Measurements from ENCODE around the gene NTSR1.
A peak's percentile ranks its signal among the peaks of the same experiment; 100 is the strongest.

The NTSR1 gene

DNA sequence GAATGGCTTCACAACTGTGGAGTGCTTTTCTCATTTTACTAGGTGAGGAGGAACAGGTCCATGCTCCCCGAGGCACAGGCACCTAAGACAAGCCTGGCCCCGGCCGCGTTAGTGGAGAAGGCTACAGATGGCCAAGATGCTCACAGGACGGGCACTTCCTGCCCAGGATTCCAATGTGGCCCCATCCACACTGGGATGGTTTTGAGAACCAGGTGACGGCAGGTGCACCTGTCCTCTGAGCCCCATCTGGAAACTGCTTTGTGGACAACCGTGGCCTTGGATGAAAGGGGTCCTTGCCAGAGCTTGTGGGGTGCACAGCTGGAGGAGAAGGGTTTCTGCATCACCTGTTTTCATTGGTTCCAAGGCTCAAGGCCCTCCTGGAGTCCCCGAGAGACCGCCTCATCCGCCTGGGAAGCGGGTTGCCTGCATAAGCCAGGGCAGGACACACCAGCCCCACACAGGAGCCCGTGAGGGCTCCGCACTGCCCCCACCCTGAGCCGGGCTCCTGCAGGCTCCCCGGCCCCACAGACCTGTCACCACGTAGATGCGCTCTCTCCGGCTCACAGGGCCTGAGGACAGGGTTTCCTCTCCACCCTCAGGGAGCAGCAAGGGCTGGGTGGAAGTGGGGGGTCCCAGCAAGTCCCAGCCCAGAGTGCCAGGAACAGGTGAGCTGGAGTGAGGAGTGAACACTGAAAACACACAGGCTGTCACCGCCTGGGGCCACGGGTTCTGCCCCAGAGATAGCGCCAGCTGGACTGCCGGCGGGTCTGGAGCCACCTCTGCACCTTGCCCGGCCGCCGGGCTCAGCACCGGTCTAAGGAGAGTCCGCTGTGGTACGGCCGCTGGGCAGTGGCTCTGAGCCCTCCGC, 18.3 kb downstream of the NTSR1 start:
- DNase-seq = no peak

DNA sequence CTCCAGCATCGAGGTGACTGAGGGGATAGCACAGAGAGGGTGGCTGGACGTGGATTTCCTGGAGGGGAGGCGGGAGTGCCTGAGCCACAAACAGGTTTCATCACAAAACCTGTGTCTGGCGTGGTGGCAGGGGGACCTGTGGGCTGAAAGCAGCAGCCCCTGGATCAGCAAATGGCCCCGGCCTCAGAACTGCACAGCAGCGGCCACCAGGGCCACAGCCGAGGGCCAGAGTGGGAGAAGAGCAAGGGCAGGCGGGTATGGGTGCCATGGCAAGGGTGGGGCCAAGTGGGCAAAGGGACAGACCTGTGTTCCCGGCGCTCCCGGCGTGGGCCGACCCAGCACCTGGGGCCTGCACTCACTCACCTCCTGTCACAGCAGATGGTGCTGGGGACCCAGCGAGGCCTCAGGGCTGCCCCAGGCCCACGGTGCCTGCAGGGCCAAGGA, 19.0 kb downstream of the NTSR1 start:
- DNase-seq = no peak

DNA sequence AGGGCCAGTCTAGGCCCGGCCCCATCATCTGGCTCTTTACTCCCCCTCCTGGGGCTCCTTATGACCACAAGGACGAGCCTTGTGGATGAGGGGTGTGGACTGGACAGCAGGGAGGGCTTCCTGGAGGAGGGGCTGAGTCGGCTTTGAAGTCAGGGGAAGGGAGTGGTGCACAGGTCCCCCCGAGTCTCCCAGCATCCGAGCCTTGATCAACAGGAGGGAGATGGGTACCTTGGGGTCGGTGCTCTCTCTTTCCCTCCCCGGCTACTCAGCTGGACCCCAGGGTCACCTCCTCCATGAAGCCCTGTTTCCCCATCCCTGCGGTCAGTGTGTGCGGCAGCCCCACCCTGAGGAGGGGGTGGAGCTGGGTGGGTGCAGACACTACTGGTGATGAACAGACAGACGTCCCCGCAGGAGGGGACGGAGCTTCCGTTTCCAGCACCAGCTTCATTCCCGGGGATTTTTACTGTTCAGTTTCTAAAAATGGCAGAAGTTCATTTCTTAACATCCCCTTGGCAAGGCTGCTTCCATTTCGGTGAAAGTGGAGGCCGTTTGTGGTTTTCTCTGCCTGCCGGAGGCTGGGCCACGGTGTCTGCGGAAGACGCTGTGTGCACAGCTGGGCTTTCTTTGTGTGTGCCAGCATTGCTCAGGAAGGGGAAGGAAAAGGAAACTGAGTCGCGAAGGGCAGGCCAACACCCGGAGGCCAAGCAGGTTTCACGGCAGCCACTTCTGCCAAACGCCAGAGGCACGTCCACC, 19.6 kb downstream of the NTSR1 start:
- no peak for DNase-seq

DNA sequence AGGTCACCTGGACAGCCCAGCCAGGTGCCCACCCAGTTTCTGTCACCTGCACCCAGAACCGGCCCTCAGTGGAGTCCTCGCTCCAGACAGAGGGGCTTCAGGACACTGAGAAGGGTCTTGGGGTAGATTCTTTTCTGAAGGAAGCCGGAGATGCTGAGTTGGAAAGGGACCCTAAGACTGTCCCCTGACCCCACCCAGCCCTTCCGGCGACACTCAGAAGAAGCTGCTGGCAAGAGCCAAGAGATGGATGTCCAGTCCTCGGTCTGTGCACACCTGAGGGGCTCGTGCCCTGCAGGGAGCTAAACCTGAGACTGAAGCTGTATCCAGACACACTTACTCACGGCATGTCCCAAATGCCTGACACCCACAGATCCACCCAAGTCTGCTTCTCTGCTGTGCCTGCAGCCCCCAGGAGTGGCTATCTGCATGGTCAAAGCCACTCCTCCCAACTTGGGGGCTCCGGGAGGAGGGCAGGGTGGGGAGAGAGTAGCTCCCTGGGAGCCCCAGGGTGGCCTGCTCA, 20.2 kb downstream of the NTSR1 start:
- no peak for DNase-seq

DNA sequence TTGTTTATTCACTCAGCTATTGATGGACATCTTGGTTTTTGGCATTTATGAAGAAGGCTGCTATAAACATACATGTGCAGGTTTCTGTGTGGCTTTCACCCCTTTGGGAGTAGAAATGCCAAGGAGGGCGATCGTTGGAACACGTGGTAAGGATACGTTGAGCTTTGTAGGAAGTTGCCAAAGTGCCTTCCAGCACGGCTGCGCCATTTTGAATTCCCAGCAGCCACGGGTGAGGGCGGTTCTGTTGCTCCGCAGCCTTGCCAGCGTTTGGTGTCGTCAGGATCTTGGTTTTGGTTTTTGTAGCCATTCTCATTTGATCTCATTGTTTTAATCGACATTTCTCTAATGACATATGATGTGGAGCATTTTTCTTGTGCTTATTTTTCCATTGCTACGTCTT, 21.8 kb downstream of the NTSR1 start:
- no peak for DNase-seq

DNA sequence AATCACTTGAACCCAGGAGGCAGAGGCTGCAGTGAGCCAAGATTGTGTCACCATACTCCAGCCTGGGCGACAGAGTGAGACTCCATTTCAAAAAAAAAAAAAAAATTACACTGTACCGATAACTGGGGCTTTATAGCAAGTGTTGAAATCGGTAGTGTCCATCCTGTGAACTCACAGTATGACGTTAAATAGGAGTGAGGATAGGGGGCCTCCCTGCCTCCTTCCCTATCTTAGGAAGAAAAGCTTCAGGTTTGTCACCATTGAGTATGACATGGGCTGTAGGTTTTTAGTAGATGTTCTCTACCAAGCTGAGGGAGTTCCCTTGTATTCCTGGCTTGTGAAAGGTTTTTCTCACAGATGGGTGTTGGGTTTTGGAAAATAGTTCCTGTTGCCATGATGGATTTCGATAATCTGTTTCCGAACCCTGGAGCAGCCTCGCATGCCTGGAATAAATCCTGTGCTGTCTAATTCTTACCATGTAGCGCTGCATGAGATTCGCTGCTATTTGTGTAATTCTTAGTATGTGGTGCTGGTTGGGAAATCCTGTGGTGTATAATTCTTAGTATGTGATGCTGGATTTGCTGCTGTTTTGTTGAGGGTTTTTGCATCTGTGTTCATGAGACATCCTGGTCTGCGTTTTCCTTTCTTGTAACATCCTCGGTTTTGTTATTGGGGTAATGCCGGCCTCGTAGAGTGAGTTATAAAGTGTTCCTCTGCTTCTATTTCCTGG, 23.6 kb downstream of the NTSR1 start:
- no peak for DNase-seq

DNA sequence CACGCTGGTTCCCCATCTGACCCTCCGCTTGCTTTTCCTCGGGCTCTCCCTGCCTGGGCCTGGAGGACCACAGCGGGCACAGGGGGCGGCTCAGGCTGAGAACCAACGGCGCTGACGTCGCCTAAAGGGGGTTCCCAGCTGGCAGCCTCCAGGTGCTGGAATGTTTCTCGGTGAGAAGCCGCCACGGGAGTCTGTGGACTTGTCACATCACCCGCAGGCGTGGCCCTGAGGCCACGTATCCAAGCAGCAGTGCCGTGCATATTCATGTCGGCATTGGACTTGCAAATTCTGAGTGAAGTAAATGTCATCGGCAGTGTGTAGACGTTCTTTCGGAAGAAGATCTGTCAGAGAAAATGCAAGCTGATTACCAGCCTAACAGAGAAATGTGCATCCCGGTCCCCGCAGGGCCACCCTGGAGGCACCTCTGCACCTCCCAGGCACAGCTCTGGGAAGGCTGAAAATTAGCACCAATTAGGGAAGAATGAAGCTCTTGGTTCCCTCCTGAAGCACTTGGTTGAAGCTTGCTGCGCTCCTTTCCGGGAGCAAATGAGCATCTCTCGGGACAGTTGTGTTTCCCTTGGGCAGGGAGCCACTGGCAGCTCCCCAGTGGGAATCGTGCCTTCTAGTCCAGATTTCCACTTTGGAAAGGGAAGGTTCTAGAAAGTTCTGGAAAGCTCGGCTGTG, 24.3 kb downstream of the NTSR1 start:
- no peak for DNase-seq

DNA sequence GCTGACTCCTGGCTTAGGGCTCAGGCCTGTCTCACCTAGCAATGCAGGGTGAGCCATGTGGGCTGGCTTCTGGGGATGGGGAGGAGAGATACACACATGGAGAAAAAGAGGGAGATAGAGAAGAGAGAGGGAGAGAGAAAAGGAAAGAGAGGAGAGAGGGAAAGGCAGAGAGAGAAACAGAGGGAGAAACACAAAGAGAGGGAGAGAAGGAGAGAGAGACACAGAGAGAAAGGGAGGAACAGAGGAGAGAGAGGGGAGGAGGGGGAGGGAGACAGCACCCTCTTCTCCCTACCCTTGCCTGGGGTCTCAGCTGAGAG, 24.8 kb downstream of the NTSR1 start:
- no peak for DNase-seq

DNA sequence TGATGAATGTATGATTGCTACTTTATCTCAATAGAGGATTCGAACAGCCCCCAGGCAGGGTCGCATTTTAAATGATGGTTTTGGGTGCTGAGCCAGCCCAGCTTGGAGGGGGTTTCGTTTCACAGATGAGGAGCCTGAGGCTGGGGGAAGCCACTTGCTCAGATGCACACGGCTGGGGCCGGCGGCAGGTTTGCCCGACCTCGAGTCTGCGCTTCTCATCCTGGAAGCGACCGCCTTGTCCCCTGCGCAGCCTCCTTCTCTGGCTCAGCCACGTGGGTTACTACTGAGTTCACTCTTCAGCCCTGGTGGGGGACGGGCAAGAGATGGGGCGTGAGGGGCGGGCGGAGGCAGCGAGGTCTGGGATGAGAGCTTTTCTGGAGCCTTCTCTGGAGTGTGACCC, 25.3 kb downstream of the NTSR1 start:
- no peak for DNase-seq

DNA sequence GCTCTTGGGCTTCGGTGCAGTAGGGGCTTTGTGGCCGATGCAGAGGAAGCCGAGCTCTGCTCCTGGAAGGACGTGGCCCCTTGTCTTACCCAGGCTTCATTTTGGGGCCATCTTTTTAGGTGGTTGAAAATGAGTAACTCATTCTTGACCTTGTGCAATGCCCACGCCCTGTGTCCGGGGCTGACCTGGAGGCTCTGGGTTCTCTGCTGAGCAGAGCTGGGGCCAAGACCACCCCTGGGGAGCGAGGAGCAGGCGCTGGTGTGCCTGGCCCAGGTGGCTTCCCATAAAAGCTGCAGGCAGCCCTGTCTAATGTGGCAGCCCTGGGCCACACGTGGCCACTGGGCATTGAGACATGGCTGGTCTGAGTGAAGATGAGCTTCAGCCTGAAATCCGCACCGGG, 25.7 kb downstream of the NTSR1 start:
- DNase-seq = no peak

DNA sequence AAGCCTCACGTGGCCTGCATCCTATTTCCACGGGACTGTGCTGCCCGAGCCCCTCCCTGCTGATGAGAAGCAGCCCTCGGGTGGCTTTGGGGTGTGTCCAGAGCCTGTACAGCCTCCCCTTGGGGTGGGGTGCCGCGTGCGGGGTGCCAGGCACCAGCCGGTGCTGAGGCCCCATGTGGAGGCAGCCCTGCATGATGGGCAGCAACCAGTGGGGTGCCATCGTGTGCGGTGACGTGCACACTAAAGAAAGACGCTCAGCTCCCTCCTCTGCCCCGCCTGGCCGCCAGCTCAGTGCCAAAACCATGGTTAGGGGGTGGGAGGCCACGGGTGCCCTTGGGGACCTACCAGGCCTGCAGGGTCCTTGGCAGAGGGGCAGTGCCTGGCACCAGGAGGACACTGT, 26.2 kb downstream of the NTSR1 start:
- DNase-seq = no peak

DNA sequence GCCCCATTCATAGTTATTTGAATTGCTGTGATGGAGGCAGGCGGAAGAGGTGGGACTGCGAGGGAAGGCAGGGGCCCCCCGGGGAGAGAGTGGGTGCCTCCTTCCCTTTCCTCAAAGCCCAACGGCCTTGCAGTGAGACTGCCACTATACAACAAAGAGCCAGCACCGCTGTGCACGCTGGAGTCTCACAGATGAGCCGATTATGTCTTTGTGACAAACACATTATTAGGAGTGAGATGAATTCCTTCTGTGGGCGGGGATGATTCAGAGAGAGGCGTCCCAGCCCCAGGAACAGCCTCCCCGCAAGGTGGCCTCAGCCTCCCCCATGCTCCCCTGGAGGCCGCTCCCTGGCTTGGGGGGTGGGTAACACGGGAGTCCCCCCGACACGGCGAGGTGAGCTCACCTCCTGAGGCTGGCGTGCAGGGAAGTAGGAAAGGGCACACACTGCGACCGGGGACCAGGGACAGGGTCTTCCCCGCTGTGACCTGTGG, 26.7 kb downstream of the NTSR1 start:
- no peak for DNase-seq

DNA sequence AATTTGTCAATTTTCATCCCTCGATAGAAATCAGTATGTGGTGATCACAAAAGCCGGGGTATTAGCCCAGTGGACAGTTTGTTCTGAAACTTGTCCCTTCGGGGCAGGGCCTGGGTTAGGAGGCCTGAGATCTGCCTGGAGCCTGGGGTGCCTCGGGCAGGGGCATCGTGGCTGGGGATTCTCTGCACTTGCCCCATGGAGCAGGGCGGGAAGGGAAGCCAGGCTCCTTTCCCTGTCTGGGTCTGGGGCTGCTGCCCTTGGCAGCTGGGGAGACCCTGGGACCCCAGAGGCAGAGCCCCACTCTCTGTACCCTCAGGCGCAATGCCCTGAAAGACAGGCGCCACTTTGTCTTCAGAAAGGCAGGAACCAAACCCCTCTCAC, 27.4 kb downstream of the NTSR1 start:
- DNase-seq = no peak

DNA sequence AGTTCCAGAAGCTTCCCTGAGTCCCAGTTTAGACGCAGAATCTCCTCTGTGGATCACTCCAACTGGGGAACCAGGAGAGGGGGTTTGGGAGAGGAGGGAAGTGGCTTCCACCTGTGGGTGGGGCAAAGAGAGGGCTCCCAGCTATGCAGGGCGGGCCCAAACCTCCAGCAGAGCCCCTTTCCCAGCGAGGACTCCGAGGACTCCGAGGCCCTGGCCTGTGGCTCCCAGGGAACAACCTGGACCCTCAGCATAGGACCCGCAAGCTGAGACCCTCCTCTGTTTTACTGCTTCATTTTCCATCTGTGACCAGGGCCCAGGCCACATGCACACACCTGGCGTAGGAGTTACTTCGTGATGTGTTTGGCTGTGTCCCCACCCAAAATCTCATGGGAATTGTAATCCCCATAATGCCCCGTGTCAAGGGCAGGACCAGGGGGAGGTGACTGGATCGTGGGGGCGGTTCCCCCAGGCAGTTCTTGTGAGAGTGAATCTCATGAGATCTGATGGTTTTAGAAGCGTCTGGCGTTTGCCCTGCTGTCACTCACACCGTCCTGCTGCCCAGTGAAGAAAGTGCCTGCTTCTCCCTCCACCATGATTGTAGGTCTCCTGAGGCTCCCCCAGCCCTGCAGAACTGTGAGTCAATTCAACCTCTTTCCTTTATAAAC, 27.9 kb downstream of the NTSR1 start:
- DNase-seq = no peak

DNA sequence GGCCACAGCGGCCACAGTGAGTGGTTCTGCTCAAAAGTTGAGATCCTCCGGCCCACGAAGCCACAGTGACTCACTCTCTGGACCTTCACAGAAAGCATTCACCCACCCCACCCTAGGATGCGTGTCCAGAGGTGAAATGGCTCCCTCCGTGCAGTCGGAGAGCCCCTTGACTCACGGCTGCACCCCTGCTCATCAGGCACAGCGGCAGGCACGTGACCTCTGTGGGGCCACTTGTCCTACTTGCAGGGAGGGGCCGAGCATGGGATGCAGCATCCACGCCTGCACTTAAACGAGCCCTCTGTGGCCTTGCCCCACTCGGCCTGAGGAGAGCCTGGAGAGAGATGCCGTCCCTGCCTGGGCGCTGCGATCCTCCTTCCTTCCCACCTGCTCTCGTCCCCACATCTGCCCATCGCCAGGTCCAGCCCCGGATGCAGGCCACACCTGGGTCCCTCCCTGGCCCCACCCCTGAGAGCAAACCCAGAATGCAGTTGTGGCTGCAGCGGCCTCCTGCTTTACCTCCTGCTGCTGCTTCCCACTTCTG, 28.7 kb downstream of the NTSR1 start:
- DNase-seq = no peak

DNA sequence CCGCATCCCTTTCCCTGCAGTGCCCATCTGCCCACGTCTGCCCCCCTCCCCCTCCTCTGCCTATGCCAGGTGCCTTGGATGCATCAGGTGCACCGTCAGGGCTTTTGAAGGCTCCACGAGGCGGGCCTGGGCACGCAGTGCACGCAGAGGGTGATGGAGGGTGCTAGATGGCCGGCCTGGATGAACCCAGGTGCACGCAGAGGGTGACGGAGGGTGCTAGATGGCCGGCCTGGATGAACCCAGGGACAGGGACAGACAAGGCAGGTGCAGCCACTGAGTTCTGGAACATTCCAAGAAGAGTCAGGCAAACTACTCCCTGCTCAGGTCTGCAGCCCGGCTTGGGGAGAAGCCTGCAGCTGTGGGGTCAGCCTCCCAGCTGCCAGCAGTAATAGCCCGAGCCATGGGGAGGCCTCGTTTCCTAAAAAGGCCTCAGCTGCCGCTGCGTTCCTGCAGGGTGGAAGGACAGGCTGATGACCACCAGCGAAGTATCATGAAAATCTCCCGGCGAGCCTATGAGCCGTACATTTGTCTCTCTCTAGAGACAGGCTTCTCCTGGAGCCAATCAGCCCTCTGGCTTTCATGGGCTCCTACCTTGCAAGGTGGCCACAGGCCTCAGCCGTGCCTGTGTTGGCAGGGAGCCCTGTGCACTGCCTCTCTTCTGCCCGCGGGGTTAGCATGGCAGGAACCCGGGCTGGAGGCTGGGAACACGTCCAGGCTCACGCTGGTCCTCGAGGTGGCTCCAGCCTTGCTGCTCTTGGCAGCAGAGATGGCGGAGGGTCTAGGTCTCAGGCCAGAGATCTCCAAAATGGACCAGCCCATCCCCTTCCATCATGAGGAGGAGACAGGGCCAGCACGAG, 29.6 kb downstream of the NTSR1 start:
- no peak for DNase-seq

DNA sequence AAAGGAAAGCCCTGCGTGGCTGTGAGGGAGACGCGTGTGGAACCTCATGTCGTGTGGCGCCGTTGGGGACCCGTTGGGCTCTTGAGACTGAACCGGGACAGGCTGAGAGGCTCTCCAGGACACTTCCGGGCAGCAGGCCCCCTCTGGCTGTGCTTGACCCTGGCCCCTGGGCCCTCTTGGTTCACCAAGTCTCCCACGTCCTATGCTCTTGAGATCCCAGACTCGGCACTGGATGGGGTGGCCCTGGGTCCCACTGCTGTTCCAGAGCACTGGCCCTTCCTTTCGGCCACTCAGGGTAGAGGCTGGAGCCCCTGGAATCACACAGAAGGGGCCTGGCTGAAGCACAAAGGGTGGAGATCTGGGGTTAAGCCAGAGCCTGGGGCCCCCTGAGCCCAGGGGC, 30.4 kb downstream of the NTSR1 start:
- no peak for DNase-seq

DNA sequence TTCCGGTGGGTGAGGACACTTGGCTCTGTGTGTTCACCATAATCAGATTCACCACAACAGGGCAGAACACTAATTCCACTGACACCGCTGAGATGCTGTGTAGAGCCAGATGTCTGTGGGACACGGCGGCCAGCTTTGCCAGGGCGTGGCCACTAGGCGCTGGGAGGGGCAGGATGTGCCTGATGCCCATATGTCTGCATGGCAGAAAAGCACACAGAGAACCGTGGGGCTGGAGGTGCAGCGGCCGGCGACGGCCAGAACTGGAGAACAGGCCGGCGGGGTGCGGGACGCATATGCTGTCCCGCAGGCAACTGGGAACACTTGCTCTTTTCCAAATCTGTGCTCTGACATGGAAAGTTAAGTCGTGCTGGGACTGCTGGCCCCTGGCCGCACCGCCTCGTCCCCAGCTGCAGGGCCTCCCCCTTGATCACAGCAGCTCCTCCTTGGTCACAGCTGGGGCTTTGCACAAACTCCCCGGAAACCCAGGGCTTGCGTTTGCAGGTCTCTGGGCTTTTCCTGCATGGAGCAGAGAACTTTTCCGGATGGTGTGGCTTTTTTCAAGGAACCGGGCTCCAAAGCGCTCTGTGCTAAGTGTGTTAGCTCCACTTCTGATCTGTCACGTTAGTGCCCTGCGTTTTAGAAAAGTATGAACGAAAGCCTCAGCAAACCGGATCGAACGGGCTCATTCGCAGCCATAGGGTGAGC, 31.1 kb downstream of the NTSR1 start:
- DNase-seq = no peak

DNA sequence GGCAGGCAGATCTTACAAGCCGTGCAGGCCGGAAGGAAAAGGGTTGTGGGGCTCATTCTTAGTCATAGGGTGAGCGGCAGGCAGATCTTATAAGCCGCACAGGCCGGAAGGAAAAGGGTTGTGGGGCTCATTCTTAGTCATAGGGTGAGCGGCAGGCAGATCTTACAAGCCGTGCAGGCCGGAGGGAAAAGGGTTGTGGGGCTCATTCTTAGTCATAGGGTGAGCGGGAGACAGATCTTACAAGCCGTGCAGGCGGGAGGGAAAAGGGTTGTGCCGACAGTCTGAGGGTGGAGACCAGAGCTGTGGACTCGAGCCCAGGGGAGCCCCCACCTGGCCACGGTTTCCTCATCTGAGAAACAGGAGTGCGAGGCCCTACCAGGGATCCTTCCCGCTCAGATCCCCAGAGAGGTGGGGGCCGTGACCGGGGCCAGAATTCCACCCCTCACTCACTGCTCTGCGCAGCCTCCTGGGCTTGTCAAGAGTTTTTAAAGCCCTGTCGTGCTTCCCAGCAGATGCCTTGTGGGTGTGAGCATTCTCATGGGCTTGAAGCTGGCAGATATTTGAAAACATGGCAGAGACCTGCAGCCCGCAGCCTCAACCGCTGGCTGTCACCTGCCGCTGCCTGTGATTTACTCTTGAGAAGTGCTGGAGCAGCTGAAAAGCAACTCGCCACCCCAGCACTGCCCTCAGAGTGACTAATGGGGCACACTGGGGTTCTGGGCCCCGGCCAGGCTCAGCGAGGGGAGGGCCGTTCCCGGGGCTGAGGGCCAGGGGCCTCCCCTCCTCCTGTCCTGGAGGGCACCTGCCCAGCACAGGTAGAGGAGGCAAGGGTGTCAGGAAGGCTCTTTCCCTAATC, 31.9 kb downstream of the NTSR1 start:
- peak; percentile 88 for DNase-seq

Measured in GOT3 (cell line).